ENCODE data around the gene PRAME. TPM values are rescaled to one million over a fixed set of nuclear protein-coding genes. Genes with fewer than 3 reads are reported as not detected.

PRAME gene
- total RNA-seq, 1 donor from 2014 or later, result not detected

Small RNAs within 50 kb of the gene (small RNA-seq; reads per million reads assigned to genes)
- not detected for gene IGLV2-34

Other genes starting within 250 kb of the PRAME start
- gene ZNF280B, start 50.5 kb downstream of the PRAME start, total RNA-seq, result 4.1 TPM
- not detected for gene ZNF280A, start 39.0 kb downstream of the PRAME start, total RNA-seq
- not detected for gene GGTLC2, start 85.3 kb upstream of the PRAME start, total RNA-seq